AG04450 (cell line): ENCODE measurements around the gene STYK1. TPM values are rescaled to one million over a fixed set of nuclear protein-coding genes. Genes with fewer than 3 reads are reported as not detected.

ENCODE experiments used
- CTCF ChIA-PET: fragments of 300-600, 350-600 bp; formaldehyde crosslinking; extraction: SDS; loops from one replicate; lab custom pipeline; 2022; ENCODE audit warnings: antibody characterized with exemption, inconsistent platforms; lab: Charles Lee
- POLR2A ChIA-PET: fragments of 350-600 bp; formaldehyde crosslinking; extraction: SDS; loops from one replicate; lab custom pipeline; 2021; ENCODE audit warnings: antibody characterized with exemption, inconsistent platforms; lab: Yijun Ruan, JAX
- DNase-seq: peaks from one replicate; pipeline ENCODE4 v3.0.0-alpha.2; 2011; ENCODE audit warnings: low read depth, low spot score
- H3K27ac ChIP-seq: one replicate; pipeline ENCODE4 v1.5.1; 2012; ENCODE audit warnings: low read depth, low read length, control low read depth
- H3K27me3 ChIP-seq: one replicate; pipeline ENCODE4 v1.6.0; 2012; ENCODE audit warnings: low read length; ENCODE audit not compliant: control insufficient read depth, insufficient read depth
- H3K4me3 ChIP-seq: 2 replicates; pipeline ENCODE4 v1.5.1; 2011; ENCODE audit warnings: mild to moderate bottlenecking, low read depth, low read length, control low read depth
- H3K9me3 ChIP-seq: 2 replicates; pipeline ENCODE4 v1.5.1; 2012; ENCODE audit warnings: low read length; ENCODE audit not compliant: control insufficient read depth, insufficient read depth
- CTCF ChIP-seq: IDR thresholded peaks from 2 replicates; pipeline ENCODE4 v1.5.1; 2011; ENCODE audit warnings: low read depth, low read length, control low read depth, inconsistent platforms
- polyA plus RNA-seq: library from polyadenylated mRNA; depleted of rRNA; stranded (reverse); fragments of >200 nt; gene quantifications from 2 replicates; pipeline ENCODE4 v1.2.3, GENCODE V29; 2011

STYK1 gene
- polyA plus RNA-seq, 1 experiment = 0.02 TPM

- POLR2A ChIA-PET = no interaction called here
- Histone ChIP-seq H3K9me3 (no peaks in the 10 kb centered on the region), H3K4me3 (peak overlapping the region; percentile 45), H3K27ac (peak overlapping the region; percentile 53), H3K27me3 (no peaks in the 10 kb centered on the region)
- no peak for TF ChIP-seq CTCF
- peak; percentile 62 for DNase-seq
- CTCF ChIA-PET = interaction anchor here (4.1 kb wide), 1 partner anchor 33 kb away, joined by 36 read pairs; no protein-coding TSS in a partner anchor
Measured at GRCh38 chr12:10716704-10717315, 43.0 kb upstream of the STYK1 start.

GRCh38 chr12:10716277-10716676, 42.4 kb upstream of the STYK1 start:
- no peak for DNase-seq
- no peak for TF ChIP-seq CTCF
- CTCF ChIA-PET = no interaction called here

GRCh38 chr12:10715491-10715890, 41.6 kb upstream of the STYK1 start:
- no peaks in the 10 kb centered on the region for H3K9me3 ChIP-seq
- no peak overlapping the region for H3K27ac ChIP-seq
- TF ChIP-seq CTCF = no peak
- no peaks in the 10 kb centered on the region for H3K27me3 ChIP-seq
- POLR2A ChIA-PET = no interaction called here
- no peak for DNase-seq
- no peak overlapping the region for H3K4me3 ChIP-seq
- CTCF ChIA-PET = no interaction called here

More at GRCh38 chr12:10716277-10716676, 42.4 kb upstream of the STYK1 start:
- Histone ChIP-seq H3K27ac (peak overlapping the region; percentile 53), H3K4me3 (peak overlapping the region; percentile 45), H3K9me3 (no peaks in the 10 kb centered on the region), H3K27me3 (no peaks in the 10 kb centered on the region)
- POLR2A ChIA-PET = no interaction called here

GRCh38 chr12:10709808-10710207, 36.0 kb upstream of the STYK1 start:
- no peak for TF ChIP-seq CTCF
- no peaks in the 10 kb centered on the region for H3K9me3 ChIP-seq
- DNase-seq = no peak
- ChIA-PET POLR2A (no interaction called here), CTCF (no interaction called here)
- no peak overlapping the region for H3K27ac ChIP-seq
- H3K4me3 ChIP-seq = no peak overlapping the region
- no peaks in the 10 kb centered on the region for H3K27me3 ChIP-seq

GRCh38 chr12:10708862-10709261, 35.0 kb upstream of the STYK1 start:
- Histone ChIP-seq H3K9me3 (no peaks in the 10 kb centered on the region), H3K27ac (no peak overlapping the region), H3K27me3 (no peaks in the 10 kb centered on the region), H3K4me3 (no peak overlapping the region)
- POLR2A ChIA-PET = no interaction called here
- no peak for TF ChIP-seq CTCF
- CTCF ChIA-PET = no interaction called here
- DNase-seq = no peak
